ENCODE measurements around the gene ADRM1. TPM values are rescaled to one million over a fixed set of nuclear protein-coding genes. Genes with fewer than 3 reads are reported as not detected.

Gene ADRM1
- total and polyA plus RNA-seq, 12 donors, result 50.6 to 254 (median 126) TPM

DNA sequence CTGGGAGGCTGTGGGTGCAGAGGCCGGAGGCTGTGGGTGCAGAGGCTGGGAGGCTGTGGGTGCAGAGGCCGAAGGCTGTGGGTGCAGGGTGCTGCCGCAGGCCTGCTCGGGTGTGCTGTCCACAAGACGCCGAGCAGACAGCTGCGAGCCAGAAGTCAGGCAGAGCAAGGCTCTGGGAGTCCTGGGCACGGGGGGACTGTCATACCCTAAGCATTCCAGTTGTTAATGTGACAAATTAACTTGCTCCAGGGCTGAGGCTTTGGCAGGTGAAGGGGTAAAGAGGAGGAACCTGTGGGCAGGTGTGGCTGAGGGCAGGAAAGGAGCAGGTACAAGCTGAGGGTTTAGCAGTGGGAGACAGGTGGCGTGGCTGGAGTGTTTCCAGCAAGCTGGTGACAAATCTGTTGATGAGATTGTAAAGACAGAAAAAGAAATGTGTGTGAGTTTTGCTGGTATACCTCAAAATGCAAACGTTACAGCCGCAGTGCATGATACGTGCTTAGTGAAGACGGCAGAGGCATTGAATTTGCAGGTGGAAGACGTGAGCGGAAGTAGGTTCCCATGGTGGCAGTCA is 14.2 kb upstream of the ADRM1 start:
- TF ChIP-seq, protein P1, sequence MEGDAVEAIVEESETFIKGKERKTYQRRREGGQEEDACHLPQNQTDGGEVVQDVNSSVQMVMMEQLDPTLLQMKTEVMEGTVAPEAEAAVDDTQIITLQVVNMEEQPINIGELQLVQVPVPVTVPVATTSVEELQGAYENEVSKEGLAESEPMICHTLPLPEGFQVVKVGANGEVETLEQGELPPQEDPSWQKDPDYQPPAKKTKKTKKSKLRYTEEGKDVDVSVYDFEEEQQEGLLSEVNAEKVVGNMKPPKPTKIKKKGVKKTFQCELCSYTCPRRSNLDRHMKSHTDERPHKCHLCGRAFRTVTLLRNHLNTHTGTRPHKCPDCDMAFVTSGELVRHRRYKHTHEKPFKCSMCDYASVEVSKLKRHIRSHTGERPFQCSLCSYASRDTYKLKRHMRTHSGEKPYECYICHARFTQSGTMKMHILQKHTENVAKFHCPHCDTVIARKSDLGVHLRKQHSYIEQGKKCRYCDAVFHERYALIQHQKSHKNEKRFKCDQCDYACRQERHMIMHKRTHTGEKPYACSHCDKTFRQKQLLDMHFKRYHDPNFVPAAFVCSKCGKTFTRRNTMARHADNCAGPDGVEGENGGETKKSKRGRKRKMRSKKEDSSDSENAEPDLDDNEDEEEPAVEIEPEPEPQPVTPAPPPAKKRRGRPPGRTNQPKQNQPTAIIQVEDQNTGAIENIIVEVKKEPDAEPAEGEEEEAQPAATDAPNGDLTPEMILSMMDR (IDR thresholded peaks at IDR 0.05), result no peak
- TF ChIP-seq POLR2A (IDR thresholded peaks at IDR 0.05), result no peak
- Histone ChIP-seq H3K4me1 (replicated peaks in 1 of 2) (no peaks in the 10 kb centered on the region), H3K27me3 (no peaks in the 10 kb centered on the region), H3K9me3 (replicated peaks in 1 of 3) (no peaks in the 10 kb centered on the region), H3K36me3 (replicated peaks in 1 of 2) (peaks cover 0 to 63% of the 10 kb centered on the region in 2 donors), H3K27ac (no peak overlapping the region), H3K4me3 (no peak overlapping the region)
- intact Hi-C loops (cut with DNase I), result no loop called here
- DNase-seq, result no peak
- WGBS, 4 donors, result 88 to 96% (median 93%) methylated on average over 13 to 15 of the region's 15 CpGs

DNA sequence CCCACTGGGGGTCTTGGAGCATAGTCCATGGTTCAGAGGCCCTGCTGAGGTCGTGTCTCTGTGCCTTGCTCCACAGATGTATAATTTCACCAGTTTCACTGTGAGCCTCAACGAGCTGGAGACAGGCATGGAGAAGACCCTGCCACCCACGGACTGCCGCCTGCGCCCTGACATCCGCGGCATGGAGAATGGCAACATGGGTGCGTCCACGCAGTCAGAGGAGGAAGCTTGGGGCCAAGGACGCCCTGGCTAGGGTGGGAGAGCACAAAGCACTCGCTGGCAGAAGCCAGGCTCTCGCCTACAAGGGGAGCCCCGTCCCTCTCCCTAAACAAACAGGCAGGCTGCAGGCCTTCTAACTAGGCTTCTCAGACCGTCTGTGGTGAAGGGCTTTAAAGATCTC is 13.7 kb upstream of the ADRM1 start:
- no peak for TF ChIP-seq POLR2A (IDR thresholded peaks at IDR 0.05)
- TF ChIP-seq, protein P1 (IDR thresholded peaks at IDR 0.05), result no peak
- Histone ChIP-seq H3K4me3 (no peak overlapping the region), H3K27me3 (no peaks in the 10 kb centered on the region), H3K9me3 (replicated peaks in 1 of 3) (no peaks in the 10 kb centered on the region), H3K27ac (no peak overlapping the region), H3K36me3 (replicated peaks in 1 of 2) (peaks cover 0 to 63% of the 10 kb centered on the region in 2 donors), H3K4me1 (replicated peaks in 1 of 2) (no peaks in the 10 kb centered on the region)
- intact Hi-C loops (cut with DNase I), result no loop called here
- DNase-seq, result no peak
- 82 to 93% (median 89%) methylated on average over 13 to 14 of the region's 14 CpGs for WGBS, 4 donors

DNA sequence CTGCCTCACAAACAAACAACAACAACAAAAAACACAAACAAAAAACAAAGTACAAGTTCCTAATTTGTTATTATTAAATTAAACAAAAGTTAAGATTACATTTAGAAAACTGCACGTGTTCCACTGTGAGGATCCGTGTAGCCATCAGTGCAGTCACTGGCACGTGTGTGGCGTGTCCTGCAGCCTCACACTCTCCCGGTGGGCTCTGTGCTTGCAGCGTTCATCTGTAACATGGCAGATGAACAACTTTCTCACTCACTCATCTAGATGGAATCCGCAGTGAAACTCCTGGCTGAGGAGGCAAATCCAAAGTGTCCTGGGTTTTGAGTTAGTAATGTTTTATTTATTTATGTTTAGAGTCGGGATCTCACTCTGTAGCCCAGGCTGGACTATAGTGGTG is 12.9 kb upstream of the ADRM1 start:
- WGBS, 4 donors, result 94 to 97% (median 95%) methylated on average over 8 of the region's 8 CpGs
- Histone ChIP-seq H3K27ac (no peak overlapping the region), H3K36me3 (replicated peaks in 1 of 2) (peaks cover 0 to 66% of the 10 kb centered on the region in 2 donors), H3K4me3 (no peak overlapping the region), H3K27me3 (no peaks in the 10 kb centered on the region), H3K9me3 (replicated peaks in 1 of 3) (no peaks in the 10 kb centered on the region), H3K4me1 (replicated peaks in 1 of 2) (no peaks in the 10 kb centered on the region)
- DNase-seq, result no peak
- intact Hi-C loops (cut with DNase I), result no loop called here
- TF ChIP-seq POLR2A (IDR thresholded peaks at IDR 0.05), result no peak
- TF ChIP-seq, protein P1 (IDR thresholded peaks at IDR 0.05), result no peak

DNA sequence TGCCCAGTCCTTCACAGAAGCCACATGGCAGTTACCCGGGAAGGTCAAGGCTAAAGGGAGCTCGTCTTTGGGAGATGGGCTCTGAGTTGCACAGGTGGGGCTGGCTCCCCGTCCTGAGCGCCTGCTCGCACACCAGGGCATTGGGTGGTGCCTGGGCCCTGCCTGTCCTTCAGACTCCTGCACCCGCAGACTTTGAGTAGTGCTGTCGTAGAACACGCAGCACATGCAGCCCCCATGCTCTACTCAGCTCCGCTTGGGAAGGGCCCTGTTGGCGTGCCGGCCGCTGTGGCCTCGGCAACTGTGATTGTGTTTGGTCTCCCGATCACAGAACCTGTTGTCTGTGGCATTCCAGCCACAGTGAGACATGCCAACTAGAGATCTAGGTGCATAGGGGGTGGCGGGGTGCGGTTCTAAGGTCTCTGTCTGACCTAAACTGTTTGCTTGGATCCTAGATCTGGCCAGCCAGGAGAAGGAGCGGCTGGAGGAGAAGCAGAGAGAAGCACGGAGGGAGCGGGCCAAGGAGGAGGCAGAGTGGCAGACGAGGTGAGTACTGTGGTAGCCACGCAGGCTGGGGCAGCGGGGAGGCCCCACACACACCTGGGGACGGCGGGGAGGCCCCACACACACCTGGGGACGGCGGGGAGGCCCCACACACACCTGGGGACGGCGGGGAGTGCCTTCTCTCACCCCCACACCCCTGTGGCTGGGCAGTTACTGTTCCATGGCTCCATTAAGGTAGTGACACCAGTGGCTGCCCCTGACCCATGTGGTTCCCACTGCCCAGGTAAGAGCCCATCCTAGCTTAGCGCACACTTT is 11.3 kb upstream of the ADRM1 start:
- no peaks in the 10 kb centered on the region for H3K9me3 ChIP-seq (replicated peaks in 1 of 3)
- WGBS, 4 donors, result 80 to 90% (median 88%) methylated on average over 25 to 29 of the region's 29 CpGs
- DNase-seq, result no peak
- peaks cover 0 to 63% of the 10 kb centered on the region in 2 donors for H3K36me3 ChIP-seq (replicated peaks in 1 of 2)
- no peaks in the 10 kb centered on the region for H3K27me3 ChIP-seq
- intact Hi-C loops (cut with DNase I), result no loop called here
- no peaks in the 10 kb centered on the region for H3K4me1 ChIP-seq (replicated peaks in 1 of 2)
- H3K27ac ChIP-seq, result no peak overlapping the region
- H3K4me3 ChIP-seq, result no peak overlapping the region
- TF ChIP-seq, protein P1 (IDR thresholded peaks at IDR 0.05), result no peak
- TF ChIP-seq POLR2A (IDR thresholded peaks at IDR 0.05), result no peak

Data from adrenal gland (tissue), 12 donors.